HepG2 (cell line): ENCODE data around the gene TIMM17B. TPM values are rescaled to one million over a fixed set of nuclear protein-coding genes. Genes with fewer than 3 reads are reported as not detected.

Experiments used
- AGO1 ChIP-seq: fragments of 200-400 bp; formaldehyde crosslinking; IDR thresholded peaks from 2 replicates; pipeline ENCODE4 v1.6.1; 2017; ENCODE audit warnings: mild to moderate bottlenecking, low read depth, low read length, moderate library complexity; ENCODE audit not compliant: poor library complexity, severe bottlenecking
- CSRNP2 ChIP-seq: sonication (generic); formaldehyde crosslinking; conservative IDR thresholded peaks from 2 replicates; pipeline ENCODE4 v1.8.0; 2022; ENCODE audit warnings: low read depth, missing genetic modification reagents
- ETV5 ChIP-seq: IDR thresholded peaks from 2 replicates; pipeline ENCODE4 v1.6.1; 2018; ENCODE audit warnings: missing biosample characterization, missing genetic modification reagents, inconsistent platforms, borderline replicate concordance
- GABPB1 ChIP-seq: IDR thresholded peaks from 2 replicates; pipeline ENCODE4 v1.6.1; 2016; ENCODE audit warnings: mild to moderate bottlenecking, missing genetic modification reagents, moderate library complexity, missing compliant biosample characterization
- HDAC2 ChIP-seq: sonication (generic); formaldehyde crosslinking; IDR thresholded peaks from 2 replicates; pipeline ENCODE4 v1.4.0; 2020; ENCODE audit warnings: missing genetic modification reagents
- KDM5A ChIP-seq: fragments of 200-600 bp; sonication (generic); IDR thresholded peaks from 2 replicates; pipeline ENCODE4 v1.7.0; 2018; ENCODE audit warnings: antibody characterized with exemption, mild to moderate bottlenecking, low read length, borderline replicate concordance
- MYC ChIP-seq: sonication (generic); formaldehyde crosslinking; IDR thresholded peaks from 2 replicates; pipeline ENCODE4 v1.9.0; 2021; ENCODE audit warnings: missing genetic modification reagents, borderline replicate concordance
- RARA ChIP-seq: IDR thresholded peaks from 2 replicates; pipeline ENCODE4 v1.6.1; 2016; ENCODE audit warnings: missing genetic modification reagents, missing compliant biosample characterization
- RFX1 ChIP-seq: fragments of 450-650 bp; IDR thresholded peaks from 2 replicates; pipeline ENCODE4 v1.6.1; 2017
- RFXAP ChIP-seq: sonication (generic); formaldehyde crosslinking; IDR thresholded peaks from 2 replicates; pipeline ENCODE4 v1.4.0; 2020; ENCODE audit warnings: missing genetic modification reagents, borderline replicate concordance
- UBTF ChIP-seq: sonication (generic); formaldehyde crosslinking; IDR thresholded peaks from 2 replicates; pipeline ENCODE4 v1.4.0; 2020; ENCODE audit warnings: mild to moderate bottlenecking, missing genetic modification reagents
- ZEB1 ChIP-seq: IDR thresholded peaks from 2 replicates; pipeline ENCODE4 v1.6.1; 2012; ENCODE audit warnings: mild to moderate bottlenecking, low read depth, inconsistent platforms; ENCODE audit not compliant: insufficient replicate concordance
- ZNF121 ChIP-seq: sonication (generic); formaldehyde crosslinking; IDR thresholded peaks from 2 replicates; pipeline ENCODE4 v1.5.0; 2020; ENCODE audit warnings: mild to moderate bottlenecking, missing genetic modification reagents
- ZNF333 ChIP-seq: sonication (generic); formaldehyde crosslinking; IDR thresholded peaks from 2 replicates; pipeline ENCODE4 v1.4.0; 2020; ENCODE audit warnings: mild to moderate bottlenecking, missing genetic modification reagents, borderline replicate concordance
- ZNF44 ChIP-seq: sonication (generic); formaldehyde crosslinking; IDR thresholded peaks from 2 replicates; pipeline ENCODE4 v1.5.1; 2020; ENCODE audit warnings: mild to moderate bottlenecking, missing genetic modification reagents
- ZNF547 ChIP-seq: sonication (generic); formaldehyde crosslinking; IDR thresholded peaks from 2 replicates; pipeline ENCODE4 v1.5.1; 2020; ENCODE audit warnings: mild to moderate bottlenecking, missing genetic modification reagents
- ZNF614 ChIP-seq: IDR thresholded peaks from 2 replicates; pipeline ENCODE4 v1.6.1; 2018; ENCODE audit warnings: missing biosample characterization, missing genetic modification reagents, inconsistent platforms, borderline replicate concordance
- ZSCAN31 ChIP-seq: sonication (generic); formaldehyde crosslinking; IDR thresholded peaks from 2 replicates; pipeline ENCODE4 v1.5.0; 2020; ENCODE audit warnings: low read depth, mild to moderate bottlenecking, missing genetic modification reagents
- polyA plus RNA-seq, 8 experiments: library from polyadenylated mRNA; depleted of rRNA in 3 of 8; stranded (reverse) in 7 of 8; unstranded in 1 of 8; fragments of >200 nt; fragmentation: Illumina TruSeq in 4 of 8; extraction: Trizol in 4 of 8; gene quantifications; 2 replicates each; pipeline versions ENCODE4 v1.2.1 to v1.2.3, GENCODE V29; 2011 to 2016; ENCODE audit warnings: low read depth in 4 of 8, missing spikeins in 1 of 8, mixed read lengths in 1 of 8; ENCODE audit not compliant: insufficient read depth in 1 of 8
- total RNA-seq, 5 experiments: library from RNA; depleted of rRNA; stranded (reverse); fragments of >200 nt; fragmentation: Illumina TruSeq; extraction: Trizol; gene quantifications; 2 replicates each; pipeline ENCODE4 v1.2.3, GENCODE V29; 2016; ENCODE audit warnings: low read depth in 1 of 5
- TF ChIP-seq, protein P1 (sequence below): sonication (generic); formaldehyde crosslinking; IDR thresholded peaks from 2 replicates; pipeline ENCODE4 v1.4.0; 2020; ENCODE audit warnings: low read depth, mild to moderate bottlenecking, missing genetic modification reagents
- TF ChIP-seq, protein P2 (sequence below): sonication (generic); formaldehyde crosslinking; IDR thresholded peaks from 2 replicates; pipeline ENCODE4 v1.4.0; 2020; ENCODE audit warnings: missing genetic modification reagents, mild to moderate bottlenecking, borderline replicate concordance

The TIMM17B gene
- total and polyA plus RNA-seq, 2 of the 13 experiments (the other 11 are each of a cell fraction or from before 2014, with no cell fraction given) = 56.0 to 72.5 TPM

- TF ChIP-seq CSRNP2 (CRISPR knock-in tag) (no peak), ZNF614 (CRISPR knock-in tag) (no peak), ZNF44 (no peak), RARA (peak; percentile 36; the same call in 1 of the 2 replicates), UBTF (CRISPR knock-in tag) (peak; percentile 52; the same call in 1 of the 2 replicates), RFX1 (peak; percentile 70), ZNF547 (CRISPR knock-in tag) (0 out of 2 replicates have a peak, but pooled peaks have one; percentile 26), GABPB1 (CRISPR knock-in tag) (peak; percentile 97), ZNF333 (CRISPR knock-in tag) (no peak), MYC (CRISPR knock-in tag) (peak; percentile 28; the same call in 1 of the 2 replicates), AGO1 (peak; percentile 64), ZEB1 (peak; percentile 77), RFXAP (0 out of 2 replicates have a peak, but pooled peaks have one; percentile 9), HDAC2 (peak; percentile 35; the same call in 1 of the 2 replicates), ZSCAN31 (CRISPR knock-in tag) (0 out of 2 replicates have a peak, but pooled peaks have one; percentile 80), ZNF121 (CRISPR knock-in tag) (peak; percentile 11; the same call in 1 of the 2 replicates), KDM5A (peak; percentile 53; the same call in 1 of the 2 replicates), ETV5 (CRISPR knock-in tag) (peak; percentile 24; the same call in 1 of the 2 replicates)
- TF ChIP-seq, protein P1, sequence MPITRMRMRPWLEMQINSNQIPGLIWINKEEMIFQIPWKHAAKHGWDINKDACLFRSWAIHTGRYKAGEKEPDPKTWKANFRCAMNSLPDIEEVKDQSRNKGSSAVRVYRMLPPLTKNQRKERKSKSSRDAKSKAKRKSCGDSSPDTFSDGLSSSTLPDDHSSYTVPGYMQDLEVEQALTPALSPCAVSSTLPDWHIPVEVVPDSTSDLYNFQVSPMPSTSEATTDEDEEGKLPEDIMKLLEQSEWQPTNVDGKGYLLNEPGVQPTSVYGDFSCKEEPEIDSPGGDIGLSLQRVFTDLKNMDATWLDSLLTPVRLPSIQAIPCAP (CRISPR knock-in tag) = no peak
- TF ChIP-seq, protein P2, sequence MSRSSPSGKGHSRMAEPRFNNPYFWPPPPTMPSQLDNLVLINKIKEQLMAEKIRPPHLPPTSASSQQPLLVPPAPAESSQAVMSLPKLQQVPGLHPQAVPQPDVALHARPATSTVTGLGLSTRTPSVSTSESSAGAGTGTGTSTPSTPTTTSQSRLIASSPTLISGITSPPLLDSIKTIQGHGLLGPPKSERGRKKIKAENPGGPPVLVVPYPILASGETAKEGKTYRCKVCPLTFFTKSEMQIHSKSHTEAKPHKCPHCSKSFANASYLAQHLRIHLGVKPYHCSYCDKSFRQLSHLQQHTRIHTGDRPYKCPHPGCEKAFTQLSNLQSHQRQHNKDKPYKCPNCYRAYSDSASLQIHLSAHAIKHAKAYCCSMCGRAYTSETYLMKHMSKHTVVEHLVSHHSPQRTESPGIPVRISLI (CRISPR knock-in tag) = peak; percentile 38; the same call in 1 of the 2 replicates
These were observed 14.0 kb upstream of the TIMM17B start, which contains the start of gene SLC35A2 (continued) for GRCh38 chrX:48911412-48912182.
